T-helper 1 cell (primary cell): ENCODE data around the gene C11orf71.
A peak's percentile ranks its signal among the peaks of the same experiment; 100 is the strongest.

Experiments used
- DNase-seq, 5 donors: peaks; one replicate each; pipeline ENCODE4 v3.0.0-alpha.2; 2012 to 2020
- total RNA-seq, 4 donors: gene quantifications; one replicate each; lab custom pipeline; 2026; lab: John Stamatoyannopoulos, UW

Gene C11orf71, protein sequence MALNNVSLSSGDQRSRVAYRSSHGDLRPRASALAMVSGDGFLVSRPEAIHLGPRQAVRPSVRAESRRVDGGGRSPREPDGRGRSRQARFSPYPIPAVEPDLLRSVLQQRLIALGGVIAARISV
- total RNA-seq, result 17.8 to 35.3 (median 27.5) reads per million in 4 donors

DNA sequence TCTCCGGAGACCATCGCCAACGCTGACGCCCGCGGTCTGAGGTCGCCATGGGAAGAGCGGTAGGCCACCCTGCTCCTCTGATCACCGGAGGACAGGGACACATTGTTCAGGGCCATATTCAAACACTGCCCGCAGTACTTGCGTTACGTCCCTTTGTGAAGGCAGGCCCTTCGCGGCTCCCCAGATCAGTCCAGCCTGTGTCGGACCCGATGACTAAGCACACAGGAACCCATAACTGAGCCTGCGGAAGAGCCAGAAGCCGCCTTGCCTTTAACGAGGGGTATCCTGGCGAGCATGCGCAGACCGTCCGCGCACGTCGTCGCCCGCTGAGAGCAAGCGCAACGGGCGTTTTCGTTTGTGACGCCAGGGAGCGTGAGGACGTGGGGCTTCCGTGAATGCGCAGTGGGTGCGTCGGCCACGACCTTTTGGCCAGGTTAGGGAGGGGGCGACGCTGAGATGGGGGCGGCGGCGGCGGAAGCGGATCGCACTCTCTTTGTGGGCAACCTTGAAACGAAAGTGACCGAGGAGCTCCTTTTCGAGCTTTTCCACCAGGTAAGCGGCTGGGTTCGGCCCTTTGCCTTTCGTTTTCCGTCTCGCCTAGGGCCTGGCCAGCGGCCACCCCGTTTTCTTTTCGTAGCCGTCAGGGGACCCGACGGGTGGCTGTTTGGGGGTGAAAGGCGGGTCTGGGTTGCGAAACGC lies at the start of gene C11orf71, which contains the start of gene RBM7:
TSS of gene C11orf71 (minus strand) at position 296 of the 699 bp plus-strand sequence. CDS start at position 116, 180 bp downstream.
TSS of gene RBM7 (plus strand) at position 451 of the 699 bp plus-strand sequence. CDS start at position 457, 6 bp downstream.
- peak; percentile 96 to 99 (median 98) for DNase-seq

DNA sequence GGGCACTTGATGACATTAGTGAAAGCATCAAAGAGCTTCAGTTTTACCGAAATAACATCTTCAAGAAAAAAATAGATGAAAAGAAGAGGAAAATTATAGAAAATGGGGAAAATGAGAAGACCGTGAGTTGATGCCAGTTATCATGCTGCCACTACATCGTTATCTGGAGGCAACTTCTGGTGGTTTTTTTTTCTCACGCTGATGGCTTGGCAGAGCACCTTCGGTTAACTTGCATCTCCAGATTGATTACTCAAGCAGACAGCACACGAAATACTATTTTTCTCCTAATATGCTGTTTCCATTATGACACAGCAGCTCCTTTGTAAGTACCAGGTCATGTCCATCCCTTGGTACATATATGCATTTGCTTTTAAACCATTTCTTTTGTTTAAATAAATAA lies 49.5 kb upstream of the C11orf71 start:
- no peak for DNase-seq

DNA sequence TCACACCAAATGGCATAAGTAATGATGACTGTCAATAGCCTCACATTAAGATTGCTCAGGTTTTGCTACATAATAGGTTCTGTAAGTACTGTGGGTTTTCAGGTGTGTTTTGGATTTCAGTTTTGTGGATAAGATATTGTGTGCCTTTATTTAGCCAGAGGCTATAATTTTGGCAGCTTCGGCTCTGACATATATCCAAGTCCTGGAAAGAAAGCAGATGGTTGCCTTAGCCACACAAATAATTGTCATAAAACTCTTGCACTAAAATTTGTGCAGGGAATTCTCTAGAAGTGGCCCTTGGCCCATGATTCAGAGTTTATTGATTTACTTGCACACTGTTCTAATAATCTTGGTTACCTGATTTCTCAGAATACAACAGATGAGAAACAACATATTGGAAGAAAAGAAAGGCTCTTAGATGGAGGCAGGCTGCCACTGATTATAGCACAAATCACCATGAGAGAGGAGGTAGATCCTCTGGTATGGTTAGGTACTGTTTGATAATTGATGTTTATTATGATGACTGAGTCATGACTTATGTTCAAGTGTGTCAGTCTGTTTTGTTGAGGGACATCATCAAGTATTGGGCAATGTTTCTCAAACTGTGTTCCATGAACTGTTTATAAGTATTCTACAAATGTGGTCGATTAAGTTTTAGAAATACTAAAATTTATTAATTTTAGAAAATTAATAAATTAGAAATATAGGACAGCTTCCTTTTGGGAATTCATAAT lies 48.6 kb upstream of the C11orf71 start:
- DNase-seq, result no peak

DNA sequence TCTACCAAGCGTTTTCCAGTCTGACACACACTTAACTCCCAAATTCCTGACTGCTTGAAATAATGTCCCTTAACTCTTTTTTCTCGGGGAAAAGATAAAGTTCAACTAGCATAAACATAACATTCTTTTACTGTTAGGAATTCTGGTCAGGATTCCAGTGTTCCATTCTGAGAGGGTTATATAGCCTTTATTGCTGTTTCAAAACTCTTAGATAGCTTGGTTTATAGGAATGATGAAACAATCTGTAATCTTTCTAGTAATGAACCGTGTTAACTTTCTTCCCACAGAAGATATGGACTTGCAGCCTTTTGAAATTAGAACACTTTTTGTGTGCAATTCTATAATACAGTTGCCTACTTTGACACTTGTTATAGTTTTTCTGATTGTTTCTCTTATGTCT lies 47.6 kb upstream of the C11orf71 start:
- no peak for DNase-seq

DNA sequence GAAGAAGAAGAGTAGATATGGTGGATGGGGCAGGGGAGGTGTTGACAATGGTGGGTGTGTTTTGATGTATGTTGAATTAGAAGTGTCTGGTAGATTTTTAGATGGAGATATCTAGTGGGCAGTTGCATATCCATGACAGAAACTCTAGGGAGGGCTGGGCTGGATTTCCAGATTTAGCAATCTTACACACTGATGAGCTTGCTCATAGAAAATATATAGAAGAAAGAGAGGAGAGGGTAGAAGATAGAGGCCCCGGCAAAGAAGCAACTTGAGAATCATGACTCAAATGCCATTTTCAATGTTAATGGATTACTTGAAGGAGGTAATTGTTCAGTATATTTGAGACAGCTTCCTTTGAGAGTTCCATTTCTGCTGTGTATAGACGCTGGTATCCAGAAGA lies 47.1 kb upstream of the C11orf71 start:
- no peak for DNase-seq

DNA sequence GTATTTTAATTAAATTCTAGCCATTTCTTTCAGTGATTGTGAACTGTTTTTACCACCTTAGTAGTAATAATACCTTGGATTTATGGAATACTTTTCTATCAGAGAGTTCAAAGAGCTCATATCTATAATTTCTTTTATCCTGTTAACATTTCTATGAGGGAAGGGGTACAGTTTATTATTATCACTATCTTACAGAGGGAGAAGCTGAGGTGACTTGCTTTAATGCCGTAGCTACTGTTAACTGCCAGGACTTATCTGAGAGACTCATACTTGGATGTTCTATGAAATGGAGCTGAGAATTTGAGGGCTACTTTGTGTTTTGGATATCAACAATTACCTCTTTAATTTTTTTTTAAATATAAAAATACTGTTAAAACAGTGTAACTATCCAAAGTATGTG lies 42.2 kb upstream of the C11orf71 start:
- no peak for DNase-seq

DNA sequence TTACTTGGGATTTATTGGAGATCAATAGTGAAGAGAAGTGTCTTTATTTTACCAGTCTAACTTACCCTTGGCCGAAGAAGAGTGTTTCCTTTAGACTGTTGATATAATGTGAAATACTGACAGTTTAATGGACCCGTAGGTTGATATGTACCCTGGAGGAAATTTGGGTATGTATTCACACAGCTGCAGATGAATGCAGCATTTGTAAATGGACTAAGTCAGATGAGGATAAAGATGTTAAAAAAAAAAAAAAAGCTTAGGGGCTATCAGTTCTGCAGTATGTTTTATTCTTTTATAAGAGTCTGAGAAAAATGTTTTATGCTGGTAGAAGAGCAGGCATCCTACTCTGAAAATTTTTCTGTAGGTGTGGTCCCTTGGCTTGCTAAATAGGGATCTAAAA lies 41.6 kb upstream of the C11orf71 start:
- DNase-seq, result no peak

DNA sequence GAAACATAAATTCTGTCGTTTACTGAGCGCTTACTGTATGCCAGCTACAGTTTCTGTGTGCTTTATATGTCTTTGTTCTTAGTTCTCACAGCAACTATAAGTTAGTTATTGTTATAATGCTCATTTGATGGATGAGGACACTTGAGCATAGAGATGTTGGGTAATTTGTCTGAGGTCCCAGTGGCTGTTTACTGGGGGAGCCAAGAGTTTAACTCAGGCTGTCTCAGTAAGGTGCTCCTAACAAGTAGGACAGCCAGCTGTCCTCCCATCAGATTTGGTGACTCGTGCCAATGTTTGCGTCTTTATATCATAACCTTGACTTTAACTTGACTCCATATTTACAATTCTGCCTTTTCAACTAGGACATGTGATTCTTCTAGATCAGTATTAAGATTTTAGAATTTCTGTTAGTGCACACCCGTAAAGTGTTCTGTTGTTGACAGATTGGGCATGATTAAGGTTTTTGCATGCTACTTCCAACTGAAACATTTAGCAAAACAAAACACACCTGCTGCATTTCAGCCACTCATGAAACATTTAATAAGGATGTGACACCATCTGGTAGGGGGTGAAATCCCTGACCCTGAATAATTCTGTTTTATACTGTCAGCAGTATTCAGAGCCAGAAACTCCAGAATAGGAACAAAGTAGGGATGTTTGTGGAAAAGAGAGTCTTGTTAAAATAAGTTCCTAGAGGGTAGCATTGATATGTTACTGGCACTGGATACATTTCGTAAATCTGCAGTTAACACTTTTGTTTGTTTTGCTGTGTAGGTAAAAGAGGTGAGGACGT lies 40.9 kb upstream of the C11orf71 start:
- DNase-seq, result no peak

DNA sequence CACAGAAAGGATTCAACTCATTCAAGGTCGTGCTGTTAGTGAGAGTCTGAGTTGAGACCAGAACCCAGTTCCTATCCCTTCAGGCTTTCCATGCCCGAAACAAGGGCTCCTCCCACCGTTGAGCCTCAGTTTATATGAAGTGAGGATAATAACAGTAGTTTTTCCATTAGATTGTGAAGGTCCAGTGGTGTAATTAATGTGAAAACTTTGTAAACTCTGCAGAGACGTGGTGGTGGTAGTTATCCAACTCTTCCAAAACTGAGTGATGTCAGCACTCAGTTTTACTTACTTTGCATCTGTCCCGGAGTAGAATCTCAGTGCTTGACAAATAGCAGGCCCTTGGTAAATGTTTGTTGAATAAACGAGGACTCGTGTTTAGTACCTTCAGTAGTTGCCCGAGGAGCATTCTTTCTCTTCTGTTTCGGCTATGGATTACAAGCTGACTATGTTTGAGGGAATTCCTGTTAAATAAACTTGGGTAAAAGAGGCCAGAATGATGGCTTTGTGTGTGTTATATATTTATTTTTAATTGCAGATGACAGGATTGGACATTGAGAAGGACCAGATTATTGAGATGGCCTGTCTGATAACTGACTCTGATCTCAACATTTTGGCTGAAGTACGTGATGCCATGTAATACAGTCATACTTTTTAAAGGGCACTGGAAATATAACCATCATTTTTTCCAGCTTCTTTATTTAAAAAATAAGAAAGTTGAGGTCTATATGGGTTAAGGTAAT lies 40.0 kb upstream of the C11orf71 start:
- no peak for DNase-seq

DNA sequence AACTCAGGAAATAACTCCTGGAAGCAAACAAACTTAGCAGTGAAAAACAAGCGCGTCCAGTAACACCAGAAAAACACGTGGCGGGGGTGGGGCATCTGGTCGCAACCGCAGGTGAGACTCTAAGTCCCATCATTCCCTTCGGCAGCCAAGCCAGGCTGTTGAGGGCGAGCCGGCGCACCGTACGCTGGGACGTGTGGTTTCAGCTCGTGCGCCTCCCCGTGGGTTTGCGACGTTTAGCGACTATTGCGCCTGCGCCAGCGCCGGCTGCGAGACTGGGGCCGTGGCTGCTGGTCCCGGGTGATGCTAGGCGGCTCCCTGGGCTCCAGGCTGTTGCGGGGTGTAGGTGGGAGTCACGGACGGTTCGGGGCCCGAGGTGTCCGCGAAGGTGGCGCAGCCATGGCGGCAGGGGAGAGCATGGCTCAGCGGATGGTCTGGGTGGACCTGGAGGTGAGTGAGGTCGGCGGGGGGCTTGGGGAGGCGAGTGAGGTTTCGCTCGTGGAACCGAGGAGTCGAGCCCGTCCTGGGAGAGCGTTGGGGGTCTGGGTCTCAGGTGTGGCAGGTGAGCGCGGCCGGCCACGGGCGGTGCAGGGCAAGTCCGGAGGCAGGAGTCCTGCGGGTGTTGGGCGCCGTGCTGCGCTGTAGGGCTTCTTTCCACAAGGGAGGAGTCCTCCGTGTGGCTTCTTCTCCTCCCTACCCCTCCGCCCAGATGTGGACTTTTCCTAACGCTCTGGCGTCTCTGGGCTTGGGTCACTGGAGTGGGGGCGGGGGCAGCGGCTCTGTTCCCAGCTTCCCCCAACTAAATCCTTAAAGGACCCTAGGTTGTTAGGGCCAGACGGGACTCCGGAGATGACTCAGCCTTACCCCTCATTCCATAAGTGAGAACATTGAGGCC lies 39.2 kb upstream of the C11orf71 start, which contains the start of gene REXO2:
TSS of gene REXO2 (plus strand) at position 239 of the 892 bp plus-strand sequence. CDS start at position 301, 62 bp downstream.
- peak; percentile 86 to 96 (median 91) for DNase-seq

DNA sequence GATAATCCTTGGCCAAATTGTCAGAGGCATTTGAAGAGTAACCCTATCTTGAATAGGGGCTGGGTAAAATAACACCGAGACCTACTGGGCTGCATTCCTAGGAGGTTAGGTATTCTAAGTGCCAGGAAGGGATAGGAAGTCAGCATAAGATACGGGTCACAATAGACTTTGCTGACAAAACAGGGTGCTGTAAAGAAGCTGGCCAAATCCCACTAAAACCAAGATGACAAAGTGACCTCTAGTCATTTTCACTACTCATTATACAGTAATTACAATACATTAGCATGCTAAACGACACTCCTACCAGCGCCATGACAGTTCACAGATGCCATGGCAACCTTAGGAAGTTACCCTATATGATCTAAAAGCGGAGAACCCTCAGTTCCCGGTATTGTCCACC lies 38.0 kb upstream of the C11orf71 start:
- no peak for DNase-seq

DNA sequence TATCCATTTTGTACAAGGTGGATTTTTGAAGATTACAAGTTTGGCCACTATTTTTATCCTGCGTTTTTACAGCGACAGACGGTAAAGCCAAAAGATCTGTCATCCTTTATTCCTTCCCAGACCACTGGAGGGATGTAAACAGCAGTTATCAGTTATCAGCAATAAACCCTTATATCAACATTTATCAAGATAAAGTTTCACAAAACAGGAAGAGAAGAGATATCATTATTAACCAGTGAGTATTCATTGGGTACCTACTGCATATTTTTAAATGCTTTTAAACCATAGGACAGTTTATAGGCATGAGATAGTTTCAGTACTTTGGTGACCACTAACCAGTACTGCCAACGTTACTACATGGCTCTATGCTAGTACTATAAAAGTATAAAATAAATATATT lies 33.1 kb upstream of the C11orf71 start:
- DNase-seq, result no peak

DNA sequence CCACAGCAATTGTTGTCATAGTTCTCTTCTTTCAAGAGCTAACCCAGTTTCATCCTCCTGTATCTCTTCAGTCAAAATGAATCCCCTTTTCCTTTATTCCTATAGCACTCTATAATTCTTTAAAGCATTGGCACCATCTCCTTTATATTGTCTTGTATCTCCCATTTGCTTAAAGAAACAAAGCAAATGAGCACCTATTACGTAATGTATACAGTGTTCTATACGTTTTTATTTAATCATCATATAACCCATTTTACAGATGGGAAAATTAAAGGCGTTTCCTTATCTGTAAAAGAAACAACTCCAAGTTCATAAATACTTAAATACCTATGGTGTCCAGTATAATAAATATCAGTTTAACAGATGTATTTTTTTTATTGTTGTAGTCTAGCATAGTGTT lies 32.6 kb upstream of the C11orf71 start:
- DNase-seq, result no peak

DNA sequence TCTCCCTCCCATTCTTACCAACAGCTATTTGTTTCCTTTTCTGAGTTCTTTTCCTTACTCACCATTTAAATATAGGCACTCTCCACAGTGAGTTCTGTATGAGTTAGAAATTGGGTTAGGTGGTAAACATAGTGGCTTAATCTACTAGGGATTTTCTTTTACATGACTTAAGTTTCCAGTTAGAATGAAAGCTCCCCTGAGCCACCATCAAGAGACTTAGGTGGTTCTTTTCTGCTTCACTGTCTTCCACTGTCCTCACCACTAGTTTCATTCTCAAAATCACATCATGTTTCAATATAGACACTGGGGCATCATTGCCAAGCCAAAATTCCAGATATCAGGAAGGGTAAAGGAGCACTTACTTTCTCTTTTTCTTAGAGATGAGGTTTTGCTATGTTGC lies 30.0 kb upstream of the C11orf71 start:
- no peak for DNase-seq

DNA sequence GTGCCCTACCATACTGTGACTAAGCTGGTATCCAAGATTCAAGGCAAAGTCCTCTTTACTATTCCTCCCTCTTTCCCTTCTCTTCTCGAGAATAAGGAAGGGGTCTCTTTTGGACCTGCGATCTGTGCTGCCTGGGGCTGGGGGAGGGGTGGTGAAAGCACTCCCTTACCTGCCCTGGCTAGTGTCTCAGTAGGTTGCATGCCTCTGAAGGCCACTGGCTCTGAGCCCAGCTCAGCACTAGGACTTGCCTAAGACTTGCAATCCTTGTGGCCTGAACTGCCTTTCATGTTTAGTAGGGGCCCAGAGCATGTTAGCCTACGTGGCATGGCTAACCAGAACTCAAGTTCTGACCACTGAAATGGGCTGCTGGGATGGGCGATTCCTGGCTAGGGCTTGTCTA lies 26.0 kb upstream of the C11orf71 start:
- DNase-seq, result no peak

DNA sequence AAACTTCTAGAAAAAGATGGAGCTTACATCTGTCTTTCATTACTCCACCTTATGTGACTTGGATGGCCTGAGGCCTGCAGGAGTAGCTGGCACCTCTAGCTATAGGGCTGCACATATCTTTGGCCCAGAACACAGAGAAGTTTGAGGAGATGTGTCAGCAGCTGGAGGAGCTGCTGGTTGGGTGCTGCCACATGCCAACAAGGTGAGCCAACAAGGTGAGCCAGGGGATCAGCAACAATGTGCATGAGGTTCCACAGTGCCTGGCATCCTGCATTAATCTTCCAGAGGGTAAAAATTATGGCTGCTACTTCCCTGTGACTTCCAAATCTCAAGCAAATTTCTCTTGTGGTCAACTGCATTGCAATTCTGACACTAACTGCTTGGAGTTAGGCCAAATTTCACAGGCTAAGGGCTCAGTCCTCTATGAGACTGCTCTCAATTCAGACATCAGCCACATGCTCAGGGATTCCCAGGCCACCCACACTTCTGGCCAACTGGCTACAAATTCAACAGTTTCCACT lies 16.2 kb upstream of the C11orf71 start:
- no peak for DNase-seq

DNA sequence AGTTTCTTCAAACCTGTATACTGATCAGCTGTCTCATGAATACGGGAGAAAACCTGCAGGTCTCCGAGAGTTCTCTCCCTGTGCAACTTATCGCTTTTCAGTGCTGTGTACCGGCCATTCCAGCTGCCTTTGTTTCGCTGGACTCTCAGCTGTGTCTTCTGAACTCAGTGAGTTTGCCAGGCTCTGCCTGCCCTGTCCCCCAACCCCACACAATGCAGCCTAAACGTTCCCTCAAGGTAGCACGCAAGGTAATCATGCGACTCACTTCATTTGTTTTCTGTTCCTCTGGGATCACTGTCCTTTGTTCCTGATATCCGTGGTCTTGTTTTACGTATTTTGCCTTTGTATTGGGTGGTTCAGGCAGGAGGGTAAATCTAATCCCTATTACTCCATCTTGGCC lies 13.6 kb upstream of the C11orf71 start:
- no peak for DNase-seq

DNA sequence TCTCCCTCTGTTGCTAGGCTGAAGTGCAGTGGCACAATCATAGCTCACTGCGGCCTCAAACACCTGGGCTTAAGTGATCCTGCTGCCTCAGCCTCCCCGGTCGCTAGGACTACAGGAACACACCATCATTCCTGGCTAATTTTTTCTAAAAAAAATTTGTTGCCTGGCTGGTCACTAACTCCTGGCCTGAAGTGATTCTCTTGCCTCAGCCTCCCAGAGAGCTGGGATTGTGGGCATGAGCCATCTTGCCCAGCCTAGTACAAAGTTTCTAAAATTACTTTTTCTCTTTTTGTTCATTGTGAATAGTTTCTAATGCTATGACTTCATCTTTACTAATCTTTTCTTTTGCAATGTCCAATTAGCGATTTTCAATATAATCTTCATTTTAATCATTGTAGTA lies 12.6 kb upstream of the C11orf71 start:
- DNase-seq, result no peak

DNA sequence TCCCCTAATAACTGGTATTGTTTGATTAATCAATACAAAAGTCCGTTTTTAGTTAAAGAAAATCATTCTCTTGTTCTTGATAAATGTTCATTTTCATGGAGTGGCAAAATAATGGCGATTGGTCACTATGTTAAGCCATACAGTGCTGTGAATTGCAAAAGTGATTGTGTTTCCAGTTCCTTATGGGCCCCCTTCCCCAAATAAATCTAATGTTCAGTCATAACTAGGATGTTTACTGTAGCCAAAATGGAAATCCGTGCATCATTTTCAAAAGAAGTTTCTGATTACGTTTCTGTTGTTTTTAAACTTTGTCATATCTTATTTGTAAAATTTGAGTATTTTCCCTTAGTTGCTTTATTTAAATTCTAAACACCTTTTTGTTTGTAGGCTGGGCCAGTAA lies 1.0 kb upstream of the C11orf71 start:
- peak in 1 of 5 donors; percentile 7 for DNase-seq

DNA sequence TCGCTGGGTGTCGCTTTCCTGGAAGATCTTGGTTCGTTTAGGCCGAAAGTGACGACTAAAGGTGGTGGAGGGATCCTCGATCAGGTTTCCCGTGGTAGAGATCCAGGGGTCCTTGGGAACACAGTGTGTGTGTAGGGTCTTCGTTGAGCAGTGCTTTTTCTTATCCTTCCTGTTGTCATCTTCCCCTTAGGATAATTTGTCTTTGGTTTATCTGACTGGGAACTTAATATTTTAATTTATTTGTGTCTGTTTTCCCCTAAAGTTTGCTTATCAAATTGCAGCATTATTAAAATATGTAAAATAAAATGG lies 558 bp upstream of the C11orf71 start:
- DNase-seq, result no peak
